KBM-7 (cell line): ENCODE measurements around the gene DNTT.
"Not testable (repeated sequence)": the region's sequence is repeated elsewhere in the genome, so short reads cannot be mapped to it uniquely, and the experiment has no call there.

Experiments used
- DNase-seq: peaks from one replicate; pipeline ENCODE4 v3.0.0-alpha.2; 2015
- in situ Hi-C: fragments of 300-500 bp; cut with MboI; formaldehyde crosslinking; loops from 2 replicates; pipeline ENCODE4 v1.14.3; 2020; ENCODE audit warnings: low sequenced_read_pairs, low pct_unique_long_range_greater_than_20kb, mixed read lengths

Gene DNTT

DNA sequence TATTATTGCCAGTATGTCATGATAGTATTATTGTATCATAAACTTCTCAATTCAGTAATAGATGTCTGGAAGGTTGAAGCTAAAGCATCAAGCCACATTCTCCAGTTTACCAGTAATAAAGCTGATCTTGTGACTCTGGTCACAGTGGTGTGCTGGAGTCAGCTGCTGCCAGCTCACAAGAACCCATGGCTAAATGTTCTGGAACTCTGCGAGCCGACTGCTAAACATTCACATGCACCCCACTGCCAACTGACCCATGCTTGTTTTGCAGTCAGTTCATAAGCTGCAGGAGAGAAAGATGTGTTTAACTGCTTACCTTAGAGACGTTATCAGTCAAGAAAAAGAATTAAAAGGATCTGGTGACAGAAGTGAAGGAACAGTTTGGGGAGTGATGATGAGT is 5.9 kb upstream of the DNTT start:
- in situ Hi-C loops: no loop called here
- no peak for DNase-seq

- peak; percentile 33 for DNase-seq
- in situ Hi-C loops: no loop called here
Observed at GRCh38 chr10:96299383-96299782, 4.9 kb upstream of the DNTT start.

DNA sequence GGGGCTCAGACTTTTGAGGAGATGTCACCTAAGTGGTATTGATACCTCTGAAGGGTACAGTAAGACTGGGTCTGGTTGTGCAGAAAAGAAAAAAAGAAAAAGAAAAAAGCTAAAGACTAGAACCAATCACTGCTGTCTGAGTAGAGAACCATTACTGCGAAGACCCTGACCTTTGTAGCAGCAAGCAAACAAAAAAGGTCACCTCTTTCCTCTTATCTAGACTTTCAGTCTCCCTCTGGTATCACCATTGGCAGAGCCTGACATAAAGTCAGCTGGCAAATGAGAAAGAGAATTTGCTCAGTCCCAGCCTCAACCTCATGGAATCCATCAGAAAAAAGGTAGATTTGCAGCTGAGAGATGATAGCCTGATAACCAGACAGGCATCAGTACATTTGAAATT is 2.6 kb upstream of the DNTT start:
- DNase-seq: no peak
- in situ Hi-C loops: no loop called here

DNA sequence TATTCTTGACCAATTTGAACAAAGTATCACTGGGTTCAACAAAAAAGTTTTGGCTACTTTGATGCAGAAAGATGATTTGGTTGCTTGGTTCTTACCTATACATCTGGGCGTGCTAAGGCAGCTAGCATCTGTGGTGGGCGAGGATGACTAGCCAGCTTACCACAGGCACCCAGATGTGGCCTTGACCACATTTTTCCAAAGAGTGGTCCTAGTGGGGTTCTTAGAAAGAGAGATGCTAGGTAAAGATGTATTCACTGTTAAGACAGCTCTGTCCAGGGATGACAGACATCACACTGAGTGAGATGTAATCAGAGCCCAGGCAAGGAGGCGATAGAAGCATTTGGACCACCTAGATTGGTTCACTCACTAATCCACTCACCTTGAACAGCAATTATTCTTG is 785 bp downstream of the DNTT start:
- no peak for DNase-seq
- in situ Hi-C loops: no loop called here

DNA sequence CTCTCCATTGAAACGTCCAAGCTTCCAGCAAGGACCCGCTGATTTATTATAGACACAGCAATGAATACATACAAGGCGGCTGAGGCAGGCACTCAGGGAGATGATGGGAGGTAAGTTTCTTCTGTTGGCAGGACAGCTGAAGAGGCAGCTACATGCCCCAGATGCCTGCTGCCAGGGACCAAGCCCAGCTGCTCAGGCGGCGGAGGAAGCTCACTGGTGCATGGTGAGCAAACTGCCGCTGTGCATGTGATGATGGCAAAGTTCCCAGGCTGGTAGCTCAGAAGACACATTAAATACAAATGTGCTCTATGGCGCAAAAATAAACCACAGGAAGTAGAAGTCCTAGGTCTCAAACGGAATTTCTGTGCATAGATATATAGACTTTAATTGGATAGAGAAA is 2.3 kb downstream of the DNTT start:
- in situ Hi-C loops: no loop called here

DNA sequence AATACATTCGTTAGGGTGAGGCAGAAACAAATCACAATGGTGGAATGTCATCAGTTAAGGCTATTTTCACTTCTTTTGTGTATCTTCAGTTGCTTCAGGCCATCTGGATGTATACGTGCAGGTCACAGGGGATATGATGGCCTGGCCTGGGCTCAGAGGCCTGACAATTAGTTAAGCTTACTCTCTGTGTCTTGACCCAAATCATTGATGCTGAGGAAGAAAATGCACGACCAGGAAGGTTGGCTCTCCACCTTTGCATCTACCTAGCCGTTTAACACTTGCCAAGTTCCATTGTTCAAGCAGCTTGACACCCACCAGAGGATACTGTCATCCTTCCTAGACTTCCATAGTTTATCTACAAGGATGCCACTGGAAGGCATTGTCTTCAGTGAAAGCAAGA is 4.6 kb downstream of the DNTT start:
- in situ Hi-C loops: not testable (repeated sequence)

More for the DNA sequence above, 2.3 kb downstream of the DNTT start:
- peak; percentile 26 for DNase-seq

GRCh38 chr10:96309628-96310320 is 5.5 kb downstream of the DNTT start:
- in situ Hi-C loops: no loop called here
- no peak for DNase-seq

More for the DNA sequence above, 4.6 kb downstream of the DNTT start:
- DNase-seq: not testable (repeated sequence)

DNA sequence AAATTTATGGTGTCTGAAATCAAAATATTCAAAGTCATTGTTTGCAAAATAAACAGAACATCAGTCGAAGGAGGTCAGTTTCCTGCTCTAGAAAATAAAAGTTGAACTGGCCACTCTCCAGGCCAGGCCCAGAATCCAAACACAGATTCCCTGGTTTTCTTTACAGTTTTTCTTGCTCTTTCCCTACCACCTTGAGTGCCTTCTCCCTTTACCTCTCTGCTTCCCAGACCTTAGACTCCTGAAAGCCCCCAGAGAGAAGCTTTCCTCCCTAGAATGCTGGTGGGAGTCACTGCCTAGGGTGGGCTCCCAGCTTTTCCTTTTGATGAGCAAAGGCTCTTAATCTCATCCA is 6.1 kb downstream of the DNTT start:
- DNase-seq: no peak
- in situ Hi-C loops: no loop called here

DNA sequence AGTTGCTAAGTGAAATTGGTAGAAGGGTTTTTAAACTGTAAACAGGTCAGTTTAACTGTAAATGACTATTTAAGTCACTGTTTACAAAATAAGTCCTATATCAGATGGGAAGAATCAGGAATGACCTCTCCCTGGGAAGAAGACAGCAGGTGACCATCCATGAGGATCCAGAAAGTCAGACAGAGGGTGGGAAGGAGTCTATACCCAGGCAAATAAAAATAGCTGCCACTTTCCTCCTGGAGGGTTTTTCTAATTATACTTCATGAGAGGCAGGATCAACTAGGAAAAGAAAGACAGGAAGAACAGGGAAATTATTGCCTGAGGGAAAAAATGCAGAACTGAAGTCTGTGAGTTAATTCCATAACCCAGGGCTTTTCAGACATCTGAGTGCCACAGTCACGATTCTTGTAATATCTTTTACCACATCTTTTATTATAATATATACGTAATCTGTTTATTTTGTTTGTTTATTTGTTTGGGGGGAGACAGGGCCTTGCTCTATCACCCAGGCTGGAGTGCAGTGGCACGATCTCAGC is 7.0 kb downstream of the DNTT start:
- DNase-seq: no peak
- in situ Hi-C loops: no loop called here

- in situ Hi-C loops: no loop called here
- no peak for DNase-seq
Observed at GRCh38 chr10:96313344-96313743, 9.1 kb downstream of the DNTT start.

DNA sequence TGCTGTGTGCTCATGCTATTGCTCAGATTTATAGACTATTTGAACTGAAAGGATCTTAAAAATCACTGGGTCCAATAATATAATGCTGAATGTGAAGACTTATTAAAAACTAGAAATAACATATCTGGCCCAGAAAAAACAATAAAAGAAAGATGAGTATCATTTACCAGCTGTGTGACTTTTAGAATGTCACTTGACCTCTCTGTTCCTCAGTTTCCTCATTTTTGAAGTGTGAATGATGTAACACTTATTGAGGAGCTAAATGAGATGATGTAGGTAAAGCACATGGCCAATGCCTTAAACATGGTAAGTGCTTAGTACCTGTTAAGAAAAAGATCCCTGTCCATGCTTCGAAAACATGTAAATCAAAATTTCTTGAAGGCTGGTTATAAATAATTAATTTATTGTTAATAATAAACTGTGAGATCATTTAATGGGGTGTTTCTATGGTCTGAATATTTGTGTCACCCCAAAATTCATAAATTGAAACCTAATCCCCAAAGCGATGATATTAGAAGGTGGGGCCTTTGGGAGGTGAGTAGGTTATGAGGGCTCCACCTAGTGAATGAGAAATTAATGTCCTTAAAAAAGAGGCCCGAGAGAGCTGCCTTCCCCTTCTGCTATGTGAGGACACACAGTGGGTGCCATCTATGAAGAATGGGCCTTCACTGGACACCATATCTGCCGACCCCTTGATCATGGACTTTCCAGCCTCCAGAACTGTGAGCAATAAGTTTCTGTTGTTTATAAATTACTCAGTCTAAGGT is 13.0 kb downstream of the DNTT start:
- DNase-seq: no peak
- in situ Hi-C loops: no loop called here

GRCh38 chr10:96319754-96320474 is 15.7 kb downstream of the DNTT start:
- DNase-seq: no peak
- in situ Hi-C loops: no loop called here

- no peak for DNase-seq
- in situ Hi-C loops: no loop called here
Observed at GRCh38 chr10:96321822-96322221, 17.6 kb downstream of the DNTT start.

GRCh38 chr10:96322275-96322674 is 18.0 kb downstream of the DNTT start:
- DNase-seq: no peak
- in situ Hi-C loops: no loop called here

DNA sequence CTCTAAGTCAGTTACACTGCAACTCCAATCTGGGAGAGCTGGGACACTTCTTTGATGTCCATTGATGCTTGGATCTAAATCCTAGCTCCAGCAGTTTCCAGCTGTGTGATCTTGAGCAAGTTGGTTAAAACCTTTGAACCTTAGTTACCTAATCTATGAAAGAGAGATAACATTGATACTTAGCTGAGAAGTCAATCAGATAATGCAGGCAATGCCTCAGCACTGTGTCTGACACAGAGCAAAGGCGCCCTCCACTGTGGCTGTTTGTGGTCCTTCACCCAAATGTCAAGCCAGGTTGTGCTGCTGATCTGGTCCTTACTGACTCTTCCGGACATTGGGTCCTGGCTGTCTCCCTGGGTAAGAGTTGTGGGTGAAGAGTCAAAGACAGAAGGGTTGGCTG is 20.2 kb downstream of the DNTT start:
- no peak for DNase-seq
- in situ Hi-C loops: no loop called here

- in situ Hi-C loops: no loop called here
- DNase-seq: no peak
Observed at GRCh38 chr10:96325719-96326373, 21.6 kb downstream of the DNTT start.

- DNase-seq: no peak
- in situ Hi-C loops: no loop called here
Observed at GRCh38 chr10:96327462-96327861, 23.2 kb downstream of the DNTT start.

GRCh38 chr10:96333101-96333500 is 28.9 kb downstream of the DNTT start:
- in situ Hi-C loops: no loop called here
- DNase-seq: no peak
